MM.1S (cell line): ENCODE measurements around the gene NEURL1.

Experiments
- CTCF ChIP-seq: fragments of 300-600 bp; sonication (generic); IDR thresholded peaks from 2 replicates; pipeline ENCODE4 v1.5.1; 2016; ENCODE audit warnings: antibody characterized with exemption, low read length, mixed read lengths
- EZH2phosphoT487 ChIP-seq: fragments of 300-600 bp; sonication (generic); IDR thresholded peaks from 2 replicates; pipeline ENCODE4 v1.6.1; 2018; ENCODE audit warnings: antibody characterized with exemption, low read length

- TF ChIP-seq CTCF = peak; percentile 75
- no peak for TF ChIP-seq EZH2phosphoT487
Measured at GRCh38 chr10:103592186-103593021, 98.9 kb downstream of the NEURL1 start.
